BLaER1 (cell line): ENCODE data around the gene STX4.

Source experiments
- H3K27ac ChIP-seq: shearing (Covaris generic); formaldehyde crosslinking; 2 replicates; pipeline ENCODE4 v1.8.1; 2022
- H3K27me3 ChIP-seq: shearing (Covaris generic); formaldehyde crosslinking; 2 replicates; pipeline ENCODE4 v1.8.1; 2022
- H3K36me3 ChIP-seq: shearing (Covaris generic); formaldehyde crosslinking; 2 replicates; pipeline ENCODE4 v1.8.1; 2022
- H3K4me1 ChIP-seq: shearing (Covaris generic); formaldehyde crosslinking; 2 replicates; pipeline ENCODE4 v1.8.1; 2022
- H3K4me2 ChIP-seq: shearing (Covaris generic); formaldehyde crosslinking; 2 replicates; pipeline ENCODE4 v1.8.1; 2022
- H3K4me3 ChIP-seq: shearing (Covaris generic); formaldehyde crosslinking; 2 replicates; pipeline ENCODE4 v1.8.1; 2022
- H3K9ac ChIP-seq: shearing (Covaris generic); formaldehyde crosslinking; 2 replicates; pipeline ENCODE4 v1.8.1; 2022
- H3K9me3 ChIP-seq: shearing (Covaris generic); formaldehyde crosslinking; 2 replicates; pipeline ENCODE4 v1.8.1; 2022
- H4K20me1 ChIP-seq: shearing (Covaris generic); formaldehyde crosslinking; 2 replicates; pipeline ENCODE4 v1.8.1; 2022
- Cebpa-rat ChIP-seq: shearing (Covaris generic); IDR thresholded peaks from 2 replicates; pipeline ENCODE4 v1.8.1; 2022

STX4 gene

GRCh38 chr16:31089199-31089598, 55.8 kb downstream of the STX4 start:
- no peaks in the 10 kb centered on the region for H3K9me3 ChIP-seq
- H3K9ac ChIP-seq, result no peak overlapping the region
- H4K20me1 ChIP-seq, result peaks cover 72% of the 10 kb centered on the region
- no peak overlapping the region for H3K27ac ChIP-seq
- peaks cover 15% of the 10 kb centered on the region for H3K4me1 ChIP-seq
- no peaks in the 10 kb centered on the region for H3K27me3 ChIP-seq
- TF ChIP-seq Cebpa-rat, result no peak
- H3K4me3 ChIP-seq, result no peak overlapping the region
- H3K4me2 ChIP-seq, result no peak overlapping the region
- peaks cover 84% of the 10 kb centered on the region for H3K36me3 ChIP-seq
